ENCODE data around the gene DYNC1H1.

DNA sequence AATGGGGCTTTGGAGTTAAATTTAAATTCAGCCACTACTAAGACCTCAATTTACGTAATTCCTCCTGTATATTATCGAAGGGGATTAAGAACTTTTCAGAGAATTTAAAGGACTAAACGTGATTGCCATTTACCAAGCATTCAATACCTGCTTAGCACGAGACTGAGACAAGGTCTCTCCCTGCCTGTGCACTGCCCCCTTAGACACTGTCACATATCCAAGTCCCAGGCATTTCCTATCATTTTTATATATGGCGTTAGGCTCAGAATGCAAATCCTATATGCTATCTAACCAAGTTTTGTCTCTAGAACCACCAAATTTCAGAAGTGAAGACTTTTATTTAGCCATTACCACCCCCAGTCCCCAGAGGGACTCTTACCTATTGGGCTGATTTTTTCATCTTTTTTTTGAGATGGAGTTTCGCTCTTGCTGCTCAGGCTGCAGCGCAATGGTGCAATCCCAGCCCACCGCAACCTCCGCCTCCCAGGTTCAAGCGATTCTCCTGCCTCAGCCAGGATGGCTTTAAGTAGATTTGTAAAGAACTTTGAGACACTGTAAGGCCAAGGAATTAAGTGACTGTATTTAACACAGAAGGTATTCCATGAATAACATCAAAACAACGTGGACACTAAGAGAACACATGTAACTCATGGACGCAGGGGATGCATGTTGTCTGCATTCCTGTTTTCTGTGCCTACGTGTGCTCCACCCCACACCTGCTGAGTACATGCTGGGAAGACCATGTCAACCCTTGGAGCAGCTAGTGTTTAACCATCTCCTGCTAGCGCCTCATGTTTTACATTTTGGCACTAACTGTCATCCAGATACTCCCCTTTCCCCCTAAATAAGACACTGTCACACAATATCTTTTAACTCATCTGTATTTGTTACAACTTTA lies 116.1 kb downstream of the DYNC1H1 start:
- TF ChIP-seq CTCF (conservative IDR thresholded peaks at IDR 0.05; ENCODE audit: low read length) (no peak), EZH2phosphoT487 (IDR thresholded peaks at IDR 0.05; ENCODE audit: borderline replicate concordance, low read depth, low read length) (no peak)

Measured in OCI-LY7 (cell line).